Sigmoid colon (tissue), 7 donors: Measurements from ENCODE around the gene SPACA7. TPM values are rescaled to one million over a fixed set of nuclear protein-coding genes. Genes with fewer than 3 reads are reported as not detected.

Experiments
- DNase-seq: peaks from one replicate; pipeline ENCODE4 v3.0.0-alpha.2; 2019
- H3K27ac ChIP-seq, 4 donors: fragments of 200-600 bp; sonication (generic); one replicate each; pipeline ENCODE4 v1.5.1; 2016 to 2019; ENCODE audit warnings: mild to moderate bottlenecking in 1 of 4
- H3K27me3 ChIP-seq, 3 donors: fragments of 200-600 bp; sonication (generic); one replicate each; pipeline ENCODE4 v1.5.1; 2019; ENCODE audit warnings: mild to moderate bottlenecking in 1 of 3
- H3K36me3 ChIP-seq, 4 donors: fragments of 200-600 bp; sonication (generic); one replicate each; pipeline ENCODE4 v1.5.1; 2016 to 2019
- H3K4me1 ChIP-seq, 4 donors: fragments of 200-600 bp; sonication (generic); one replicate each; pipeline ENCODE4 v1.5.1; 2017 to 2019
- H3K4me3 ChIP-seq, 4 donors: fragments of 200-600 bp; sonication (generic); one replicate each; pipeline ENCODE4 v1.5.1; 2017 to 2019; ENCODE audit warnings: mild to moderate bottlenecking in 2 of 4, moderate library complexity in 1 of 4
- H3K9me3 ChIP-seq, 4 donors: fragments of 200-600 bp in 3 of 4; sonication (generic) in 3 of 4; one replicate each; pipeline versions ENCODE4 v1.5.1 to v1.6.1; 2013 to 2019
- EP300 ChIP-seq, 4 donors: sonication (generic); formaldehyde crosslinking; IDR thresholded peaks; one replicate each; pipeline ENCODE4 v1.6.1; 2017; ENCODE audit warnings: antibody characterized with exemption in 4 of 4
- POLR2A ChIP-seq, 2 donors: fragments of 450-650 bp; IDR thresholded peaks; one replicate each; pipeline ENCODE4 v1.6.1; 2016; ENCODE audit warnings: antibody characterized with exemption in 2 of 2, mild to moderate bottlenecking in 2 of 2, moderate library complexity in 2 of 2
- POLR2AphosphoS5 ChIP-seq, 4 donors: sonication (generic); formaldehyde crosslinking; IDR thresholded peaks; one replicate each; pipeline ENCODE4 v1.6.1; 2017; ENCODE audit warnings: antibody characterized with exemption in 4 of 4
- WGBS, 2 donors: extraction: QIAGEN DNeasy Blood & Tissue Kit; methylation state at CpG; one replicate each; pipeline ENCODE4 v1.1.7; 2013; 5-methylcytosine and 5-hydroxymethylcytosine counted together
- intact Hi-C: fragments of 100-400 bp; cut with DNase I; formaldehyde crosslinking; loops from one replicate; pipeline ENCODE4 v1.15.1; 2023
- polyA plus RNA-seq, 3 donors: library from polyadenylated mRNA; stranded (reverse); fragments of 200-250 nt; gene quantifications; one replicate each; pipeline ENCODE4 v1.2.3, GENCODE V29; 2013
- total RNA-seq, 4 donors: library from RNA; depleted of rRNA; stranded (reverse); fragments of >200 nt; gene quantifications; one replicate each; pipeline ENCODE4 v1.1.0, GENCODE V29; 2016
- TF ChIP-seq, protein P1 (sequence below), 4 experiments: fragments of 450-650 bp in 3 of 4; fragments of 200-600 bp in 1 of 4; IDR thresholded peaks; one replicate each; pipeline ENCODE4 v1.5.1; 2016 to 2019; ENCODE audit warnings: antibody characterized with exemption in 4 of 4, mild to moderate bottlenecking in 3 of 4, moderate library complexity in 2 of 4
- donor health status: healthy with polysubstance abuse.
- donor health status: Bipolar disorder and iron deficiency.
- donor health status: healthy.

Gene SPACA7
- total and polyA plus RNA-seq, 7 donors = not detected

DNA sequence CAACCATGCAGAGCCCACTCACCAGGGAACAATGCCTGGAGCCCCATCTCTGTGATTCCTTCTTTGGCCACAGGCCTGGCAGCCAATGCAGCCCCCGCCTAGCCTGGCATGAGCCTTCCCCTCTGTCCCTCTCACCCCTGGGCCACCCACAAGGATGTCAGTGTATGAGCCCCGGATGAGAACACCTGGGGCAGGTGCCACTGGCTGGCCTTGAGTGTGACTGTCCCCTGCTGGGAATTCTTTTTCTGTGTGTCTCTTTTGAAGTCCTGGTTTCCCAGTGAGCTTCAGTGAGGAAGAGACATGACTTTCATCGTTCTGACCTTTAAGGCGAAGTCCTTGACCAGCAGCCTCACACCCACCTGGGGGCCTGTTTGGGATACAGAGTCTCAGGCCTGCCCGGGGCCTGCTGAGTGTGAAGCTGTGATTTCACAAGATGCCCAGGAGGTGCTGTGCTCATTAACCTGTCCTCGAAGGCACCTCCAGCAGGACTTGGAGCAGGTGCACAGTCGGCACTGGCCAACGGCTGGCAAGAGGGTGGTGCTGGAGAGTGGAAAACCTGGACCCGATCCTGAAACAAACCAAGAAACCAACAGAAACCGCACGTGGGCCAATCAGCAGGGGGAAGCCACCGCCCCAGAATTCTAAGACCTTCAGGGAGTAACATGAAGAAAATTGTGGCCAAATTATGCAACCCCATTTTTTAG lies 27.4 kb upstream of the SPACA7 start:
- H3K4me1 ChIP-seq = no peaks in the 10 kb centered on the region
- H3K27me3 ChIP-seq = peaks cover 0 to 16% (median 0%) of the 10 kb centered on the region in 3 donors
- TF ChIP-seq, protein P1, sequence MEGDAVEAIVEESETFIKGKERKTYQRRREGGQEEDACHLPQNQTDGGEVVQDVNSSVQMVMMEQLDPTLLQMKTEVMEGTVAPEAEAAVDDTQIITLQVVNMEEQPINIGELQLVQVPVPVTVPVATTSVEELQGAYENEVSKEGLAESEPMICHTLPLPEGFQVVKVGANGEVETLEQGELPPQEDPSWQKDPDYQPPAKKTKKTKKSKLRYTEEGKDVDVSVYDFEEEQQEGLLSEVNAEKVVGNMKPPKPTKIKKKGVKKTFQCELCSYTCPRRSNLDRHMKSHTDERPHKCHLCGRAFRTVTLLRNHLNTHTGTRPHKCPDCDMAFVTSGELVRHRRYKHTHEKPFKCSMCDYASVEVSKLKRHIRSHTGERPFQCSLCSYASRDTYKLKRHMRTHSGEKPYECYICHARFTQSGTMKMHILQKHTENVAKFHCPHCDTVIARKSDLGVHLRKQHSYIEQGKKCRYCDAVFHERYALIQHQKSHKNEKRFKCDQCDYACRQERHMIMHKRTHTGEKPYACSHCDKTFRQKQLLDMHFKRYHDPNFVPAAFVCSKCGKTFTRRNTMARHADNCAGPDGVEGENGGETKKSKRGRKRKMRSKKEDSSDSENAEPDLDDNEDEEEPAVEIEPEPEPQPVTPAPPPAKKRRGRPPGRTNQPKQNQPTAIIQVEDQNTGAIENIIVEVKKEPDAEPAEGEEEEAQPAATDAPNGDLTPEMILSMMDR (IDR thresholded peaks at IDR 0.05) = no peak
- TF ChIP-seq POLR2AphosphoS5 (IDR thresholded peaks at IDR 0.05) = no peak
- no peak for TF ChIP-seq EP300 (IDR thresholded peaks at IDR 0.05)
- no peak for TF ChIP-seq POLR2A (IDR thresholded peaks at IDR 0.05)
- H3K4me3 ChIP-seq = no peak overlapping the region
- intact Hi-C loops = no loop called here
- no peaks in the 10 kb centered on the region for H3K36me3 ChIP-seq
- H3K9me3 ChIP-seq = no peaks in the 10 kb centered on the region
- no peak overlapping the region for H3K27ac ChIP-seq
- WGBS, 2 donors = 66 to 80% methylated on average over 12 of the region's 12 CpGs
- no peak for DNase-seq

DNA sequence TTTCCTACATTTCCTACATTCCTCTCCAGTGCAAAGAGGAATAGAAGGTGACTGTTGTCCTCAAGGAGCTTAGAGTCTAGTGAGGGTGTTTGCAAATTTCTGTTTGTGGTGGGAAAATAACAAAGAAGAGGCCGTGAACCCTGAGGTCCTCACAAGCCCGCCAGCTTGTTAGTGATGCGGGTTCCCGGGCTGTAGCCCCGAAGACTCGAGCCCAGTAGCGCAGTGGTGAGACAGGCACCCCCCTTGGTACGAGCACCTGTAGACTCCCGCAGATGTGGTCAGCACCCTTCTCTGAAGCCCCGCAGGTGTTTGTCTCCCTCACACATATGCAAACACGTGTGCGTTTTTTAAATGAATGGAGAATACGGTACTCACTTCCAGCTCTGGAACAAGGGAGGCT lies 26.5 kb upstream of the SPACA7 start:
- H3K9me3 ChIP-seq = no peaks in the 10 kb centered on the region
- intact Hi-C loops = no loop called here
- H3K27ac ChIP-seq = no peak overlapping the region
- DNase-seq = no peak
- peaks cover 0 to 7% (median 0%) of the 10 kb centered on the region in 3 donors for H3K27me3 ChIP-seq
- TF ChIP-seq, protein P1 (IDR thresholded peaks at IDR 0.05) = no peak
- no peaks in the 10 kb centered on the region for H3K36me3 ChIP-seq
- no peaks in the 10 kb centered on the region for H3K4me1 ChIP-seq
- 74 to 77% methylated on average over 13 of the region's 13 CpGs for WGBS, 2 donors
- no peak overlapping the region for H3K4me3 ChIP-seq

DNA sequence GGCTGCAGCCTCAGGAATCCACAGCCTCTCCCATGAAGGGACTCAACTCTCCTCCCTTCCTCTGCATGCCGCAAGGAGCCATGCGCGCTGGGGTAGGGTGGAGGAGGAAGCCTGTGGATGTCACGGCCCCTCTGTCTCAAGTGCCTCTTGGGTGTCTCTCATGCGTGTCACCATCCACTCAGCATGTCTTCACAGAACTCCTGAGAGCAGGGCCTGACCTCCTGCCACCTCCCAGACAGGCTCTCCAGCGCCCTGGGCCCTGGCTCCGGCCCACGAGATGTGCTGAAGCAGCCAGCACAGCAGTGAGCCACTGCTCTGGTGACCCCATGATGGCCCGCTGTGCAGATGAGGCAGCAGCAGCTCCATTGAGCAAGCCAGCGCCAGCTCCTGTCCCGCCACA lies 25.9 kb upstream of the SPACA7 start:
- intact Hi-C loops = no loop called here

DNA sequence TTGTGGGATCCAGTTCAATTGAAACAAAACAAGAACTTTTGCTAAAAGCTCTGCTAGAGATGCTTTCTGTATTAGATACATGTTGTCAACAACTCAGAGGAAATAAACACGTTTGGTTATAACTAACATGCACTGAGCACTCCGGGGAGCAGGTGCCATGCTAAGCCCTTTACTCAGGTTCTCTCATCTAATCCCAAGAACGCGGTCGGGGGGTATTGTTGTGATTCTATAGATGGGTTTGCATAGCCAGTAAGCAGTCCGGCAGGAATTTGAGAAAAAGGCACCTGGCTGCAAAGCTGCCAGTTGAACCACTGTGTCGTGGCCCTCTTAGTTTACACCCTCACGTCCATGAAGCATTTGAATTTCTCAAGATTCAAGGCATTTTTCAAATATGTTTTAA lies 24.3 kb upstream of the SPACA7 start:
- intact Hi-C loops = no loop called here
- Histone ChIP-seq H3K4me3 (no peak overlapping the region), H3K4me1 (no peaks in the 10 kb centered on the region), H3K9me3 (no peaks in the 10 kb centered on the region), H3K36me3 (no peaks in the 10 kb centered on the region), H3K27me3 (peaks cover 0 to 5% (median 0%) of the 10 kb centered on the region in 3 donors), H3K27ac (no peak overlapping the region)
- 38 to 57% methylated on average over 8 of the region's 8 CpGs for WGBS, 2 donors
- TF ChIP-seq POLR2AphosphoS5 (IDR thresholded peaks at IDR 0.05) = no peak
- no peak for TF ChIP-seq EP300 (IDR thresholded peaks at IDR 0.05)
- TF ChIP-seq POLR2A (IDR thresholded peaks at IDR 0.05) = no peak
- TF ChIP-seq, protein P1 (IDR thresholded peaks at IDR 0.05) = no peak
- no peak for DNase-seq

More for the DNA sequence above, 25.9 kb upstream of the SPACA7 start:
- Histone ChIP-seq H3K27ac (no peak overlapping the region), H3K4me1 (no peaks in the 10 kb centered on the region), H3K36me3 (no peaks in the 10 kb centered on the region), H3K9me3 (no peaks in the 10 kb centered on the region), H3K4me3 (no peak overlapping the region), H3K27me3 (peaks cover 0 to 5% (median 0%) of the 10 kb centered on the region in 3 donors)
- no peak for DNase-seq
- WGBS, 2 donors = 77 to 85% methylated on average over 11 of the region's 11 CpGs
- TF ChIP-seq, protein P1 (IDR thresholded peaks at IDR 0.05) = no peak
- TF ChIP-seq EP300 (IDR thresholded peaks at IDR 0.05) = no peak
- no peak for TF ChIP-seq POLR2A (IDR thresholded peaks at IDR 0.05)
- no peak for TF ChIP-seq POLR2AphosphoS5 (IDR thresholded peaks at IDR 0.05)

DNA sequence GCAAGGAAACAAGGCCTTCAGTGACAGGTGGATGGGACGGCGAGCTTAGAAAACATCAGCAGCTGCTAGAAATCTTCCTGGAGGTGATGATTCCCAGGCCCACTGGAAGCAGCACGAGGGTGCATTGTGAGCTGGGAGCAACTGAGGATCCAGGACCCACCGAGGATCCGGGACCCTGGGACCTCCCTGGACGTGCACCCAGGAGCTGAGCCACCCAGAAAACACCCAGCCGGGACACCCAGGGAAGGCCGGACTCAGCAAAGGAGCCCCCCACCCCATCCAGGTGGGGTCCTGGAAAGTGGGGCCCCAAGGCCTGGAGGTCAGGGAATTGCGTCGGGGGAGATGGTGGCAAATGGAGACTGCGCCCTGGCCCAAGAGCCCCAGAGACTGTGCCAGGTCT lies 22.3 kb upstream of the SPACA7 start:
- intact Hi-C loops = no loop called here
- no peaks in the 10 kb centered on the region for H3K27me3 ChIP-seq
- TF ChIP-seq, protein P1 (IDR thresholded peaks at IDR 0.05) = no peak
- no peak for TF ChIP-seq EP300 (IDR thresholded peaks at IDR 0.05)
- TF ChIP-seq POLR2A (IDR thresholded peaks at IDR 0.05) = no peak
- no peak for TF ChIP-seq POLR2AphosphoS5 (IDR thresholded peaks at IDR 0.05)
- H3K27ac ChIP-seq = no peak overlapping the region
- H3K9me3 ChIP-seq = no peaks in the 10 kb centered on the region
- H3K4me1 ChIP-seq = no peaks in the 10 kb centered on the region
- DNase-seq = no peak
- H3K4me3 ChIP-seq = no peak overlapping the region
- 87 to 89% methylated on average over 11 of the region's 11 CpGs for WGBS, 2 donors
- no peaks in the 10 kb centered on the region for H3K36me3 ChIP-seq
